Psoas muscle (tissue), 8 donors: ENCODE measurements around the gene SCUBE3. TPM values are rescaled to one million over a fixed set of nuclear protein-coding genes. Genes with fewer than 3 reads are reported as not detected.

ENCODE experiments used
- ATAC-seq, 4 donors: fragments of 200-7000 bp; cut with Tn5 transposase; one replicate each; pipeline ENCODE4 v1.9.1; 2020; ENCODE audit warnings: moderate library complexity in 3 of 4, mild to moderate bottlenecking in 2 of 4
- DNase-seq, 2 donors: peaks; one replicate each; pipeline ENCODE4 v3.0.0-alpha.2; 2020
- H3K27ac ChIP-seq: fragments of 200-600 bp; one replicate; pipeline ENCODE4 v1.8.0; 2022
- H3K27me3 ChIP-seq, 3 donors: fragments of 200-600 bp in 1 of 3; one replicate each; pipeline versions ENCODE4 v1.6.1 to v1.8.0; 2013 to 2022; ENCODE audit warnings: low read length in 2 of 3, mild to moderate bottlenecking in 2 of 3, moderate library complexity in 1 of 3; ENCODE audit not compliant: insufficient read depth in 3 of 3
- H3K36me3 ChIP-seq, 2 donors: fragments of 200-600 bp in 1 of 2; one replicate each; pipeline versions ENCODE4 v1.6.1 to v1.8.0; 2013 to 2022; ENCODE audit warnings: low read depth in 1 of 2, mild to moderate bottlenecking in 1 of 2, moderate library complexity in 1 of 2; ENCODE audit not compliant: insufficient read depth in 1 of 2
- H3K4me1 ChIP-seq: fragments of 200-600 bp; one replicate; pipeline ENCODE4 v1.8.0; 2022
- H3K4me3 ChIP-seq: fragments of 200-600 bp; one replicate; pipeline ENCODE4 v1.8.0; 2022; ENCODE audit warnings: mild to moderate bottlenecking
- H3K9me3 ChIP-seq: fragments of 200-600 bp; one replicate; pipeline ENCODE4 v1.8.0; 2022
- WGBS, 3 donors: extraction: QIAGEN DNeasy Blood & Tissue Kit; methylation state at CpG; one replicate each; pipeline versions ENCODE4 v1.1.6 to v1.1.7; 2013; 5-methylcytosine and 5-hydroxymethylcytosine counted together
- intact Hi-C, 2 donors: fragments of 100-400 bp; cut with DNase I; formaldehyde crosslinking; loops; one replicate each; pipeline versions ENCODE4 v1.11.0 to v1.14.2; 2022
- polyA plus RNA-seq, 3 donors: library from polyadenylated mRNA; stranded (reverse); fragments of 200-250 nt; gene quantifications; one replicate each; pipeline ENCODE4 v1.2.3, GENCODE V29; 2013
- total RNA-seq, 4 donors: library from RNA; stranded (reverse); fragmentation: NEBNext Ultra II Directional in 2 of 4; extraction: Animal tissue kit (Norgen Biotek cat#: 25700) in 2 of 4; gene quantifications; one replicate each; pipeline versions ENCODE4 v1.2.1 to v1.2.4, GENCODE V29; 2021 to 2023
- TF ChIP-seq, protein P1 (sequence below): fragments of 200-600 bp; IDR thresholded peaks from one replicate; pipeline ENCODE4 v1.8.0; 2022; ENCODE audit warnings: antibody characterized with exemption
- donor health status: healthy with polysubstance abuse.
- donor health status: DM: no; HTN: no; CAD: no; lungs with moderate emphysema.
- donor health status: Bipolar disorder and iron deficiency.
- donor health status: healthy.
- donor health status: DM: yes; HTN: yes; CAD: no.
- donor health status: DM: no; HTN: no; CAD: no.
- donor health status: DM: no; HTN: no; CAD: no.
- donor health status: DM: yes; HTN: yes; CAD: no.

Gene SCUBE3
- total and polyA plus RNA-seq, 7 donors = 0.01 to 0.21 (median 0.04) TPM; not detected in 2

GRCh38 chr6:35231563-35231962 is 17.8 kb downstream of the SCUBE3 start:
- ATAC-seq = no peak
- 95 to 97% (median 95%) methylated on average over 7 of the region's 7 CpGs for WGBS, 3 donors

DNA sequence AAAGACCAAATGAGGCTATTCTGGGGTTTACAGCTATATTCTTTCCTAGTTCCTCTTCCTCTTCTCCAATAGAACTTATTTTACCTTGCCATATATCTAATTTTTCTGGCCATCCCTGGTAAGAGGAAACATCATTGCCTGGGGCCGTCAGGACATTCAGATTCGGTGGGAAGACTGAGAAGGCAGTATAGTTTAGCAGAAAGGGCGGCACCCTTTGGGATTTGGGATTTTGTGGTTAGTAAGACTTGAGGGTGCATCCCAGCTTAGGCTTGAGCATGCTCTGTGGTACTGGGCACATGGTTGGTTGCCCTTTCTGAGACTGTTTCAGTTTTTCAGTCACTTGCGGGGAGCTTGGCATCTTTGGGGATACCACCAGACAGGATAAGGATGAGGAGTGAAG is 21.1 kb downstream of the SCUBE3 start:
- H3K4me1 ChIP-seq = no peaks in the 10 kb centered on the region

More at GRCh38 chr6:35231563-35231962, 17.8 kb downstream of the SCUBE3 start:
- H3K9me3 ChIP-seq = no peaks in the 10 kb centered on the region
- no peak for DNase-seq
- intact Hi-C loops = no loop called here
- TF ChIP-seq, protein P1, sequence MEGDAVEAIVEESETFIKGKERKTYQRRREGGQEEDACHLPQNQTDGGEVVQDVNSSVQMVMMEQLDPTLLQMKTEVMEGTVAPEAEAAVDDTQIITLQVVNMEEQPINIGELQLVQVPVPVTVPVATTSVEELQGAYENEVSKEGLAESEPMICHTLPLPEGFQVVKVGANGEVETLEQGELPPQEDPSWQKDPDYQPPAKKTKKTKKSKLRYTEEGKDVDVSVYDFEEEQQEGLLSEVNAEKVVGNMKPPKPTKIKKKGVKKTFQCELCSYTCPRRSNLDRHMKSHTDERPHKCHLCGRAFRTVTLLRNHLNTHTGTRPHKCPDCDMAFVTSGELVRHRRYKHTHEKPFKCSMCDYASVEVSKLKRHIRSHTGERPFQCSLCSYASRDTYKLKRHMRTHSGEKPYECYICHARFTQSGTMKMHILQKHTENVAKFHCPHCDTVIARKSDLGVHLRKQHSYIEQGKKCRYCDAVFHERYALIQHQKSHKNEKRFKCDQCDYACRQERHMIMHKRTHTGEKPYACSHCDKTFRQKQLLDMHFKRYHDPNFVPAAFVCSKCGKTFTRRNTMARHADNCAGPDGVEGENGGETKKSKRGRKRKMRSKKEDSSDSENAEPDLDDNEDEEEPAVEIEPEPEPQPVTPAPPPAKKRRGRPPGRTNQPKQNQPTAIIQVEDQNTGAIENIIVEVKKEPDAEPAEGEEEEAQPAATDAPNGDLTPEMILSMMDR = no peak
- no peak overlapping the region for H3K4me3 ChIP-seq
- H3K27ac ChIP-seq = no peak overlapping the region
- H3K36me3 ChIP-seq = no peaks in the 10 kb centered on the region
- no peaks in the 10 kb centered on the region for H3K4me1 ChIP-seq
- no peaks in the 10 kb centered on the region for H3K27me3 ChIP-seq

GRCh38 chr6:35236223-35236622 is 22.5 kb downstream of the SCUBE3 start:
- H3K4me1 ChIP-seq = no peaks in the 10 kb centered on the region
- DNase-seq = no peak
- 93 to 100% (median 96%) methylated on average over 5 of the region's 5 CpGs for whole genome bisulfite sequencing, 3 donors
- intact Hi-C loops = no loop called here
- no peaks in the 10 kb centered on the region for H3K36me3 ChIP-seq
- no peaks in the 10 kb centered on the region for H3K27me3 ChIP-seq
- H3K9me3 ChIP-seq = no peaks in the 10 kb centered on the region
- no peak overlapping the region for H3K4me3 ChIP-seq
- H3K27ac ChIP-seq = no peak overlapping the region
- no peak for ATAC-seq
- TF ChIP-seq, protein P1 = no peak

More for the DNA sequence above, 21.1 kb downstream of the SCUBE3 start:
- intact Hi-C loops = no loop called here
- H3K36me3 ChIP-seq = no peaks in the 10 kb centered on the region
- TF ChIP-seq, protein P1 = no peak
- DNase-seq (no peak), ATAC-seq (no peak)
- H3K27me3 ChIP-seq = no peaks in the 10 kb centered on the region
- WGBS, 3 donors = 70 to 84% (median 74%) methylated on average over 4 of the region's 4 CpGs
- no peak overlapping the region for H3K27ac ChIP-seq
- no peak overlapping the region for H3K4me3 ChIP-seq
- H3K9me3 ChIP-seq = no peaks in the 10 kb centered on the region

DNA sequence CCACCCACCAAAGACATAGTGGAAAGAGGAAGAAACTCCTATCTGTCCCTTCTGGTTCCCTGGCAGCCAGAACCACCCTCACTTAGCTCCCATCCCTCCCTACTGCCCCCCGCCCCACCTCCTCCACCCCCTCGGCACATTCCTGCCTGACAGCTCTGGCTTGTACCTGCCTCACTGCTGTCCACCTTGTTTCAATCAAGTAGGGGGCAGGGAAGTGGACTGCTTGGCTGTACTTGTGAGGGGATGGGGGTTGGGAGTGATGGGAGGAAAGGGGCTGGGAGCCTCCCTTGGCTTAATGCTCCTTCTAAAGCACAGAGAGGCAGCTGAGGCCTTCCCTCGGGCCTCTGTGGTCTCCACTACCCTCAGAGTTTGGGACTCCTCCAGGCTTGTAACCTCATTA is 23.7 kb downstream of the SCUBE3 start:
- no peaks in the 10 kb centered on the region for H3K36me3 ChIP-seq
- DNase-seq (no peak), ATAC-seq (no peak)
- H3K4me1 ChIP-seq = no peaks in the 10 kb centered on the region
- intact Hi-C loops = no loop called here
- H3K27me3 ChIP-seq = no peaks in the 10 kb centered on the region
- H3K9me3 ChIP-seq = no peaks in the 10 kb centered on the region
- no peak overlapping the region for H3K4me3 ChIP-seq
- no peak overlapping the region for H3K27ac ChIP-seq
- WGBS, 3 donors = 79 to 86% (median 86%) methylated on average over 3 of the region's 3 CpGs
- TF ChIP-seq, protein P1 = no peak

GRCh38 chr6:35238843-35239289 is 25.1 kb downstream of the SCUBE3 start:
- Histone ChIP-seq H3K36me3 (peaks cover 0 to under 1% of the 10 kb centered on the region in 2 donors), H3K4me1 (no peaks in the 10 kb centered on the region), H3K27me3 (no peaks in the 10 kb centered on the region), H3K4me3 (no peak overlapping the region), H3K9me3 (no peaks in the 10 kb centered on the region), H3K27ac (no peak overlapping the region)
- ATAC-seq (no peak), DNase-seq (no peak)
- intact Hi-C loops = no loop called here
- 55 to 64% (median 62%) methylated on average over 3 of the region's 3 CpGs for WGBS, 3 donors
- TF ChIP-seq, protein P1 = no peak
